SU-DHL-6 (cell line): Measurements from ENCODE around the gene MYB.

Experiments used
- H2AFZ ChIP-seq: fragments of 200-600 bp; sonication (generic); 2 replicates; pipeline ENCODE4 v1.6.1; 2014; ENCODE audit warnings: low read depth, mild to moderate bottlenecking, moderate library complexity, mixed read lengths, antibody characterized with exemption, low read length; ENCODE audit not compliant: severe bottlenecking
- H3F3A ChIP-seq: fragments of 200-600 bp; shearing (Covaris generic); 2 replicates; pipeline ENCODE4 v1.6.0; 2016; ENCODE audit warnings: antibody characterized with exemption, mild to moderate bottlenecking; ENCODE audit not compliant: insufficient read depth
- H3K27ac ChIP-seq: fragments of 200-600 bp; sonication (generic); 2 replicates; pipeline ENCODE4 v1.5.1; 2016; ENCODE audit warnings: low read depth, mild to moderate bottlenecking, low read length, moderate library complexity, mixed read lengths
- H3K27me3 ChIP-seq: fragments of 200-600 bp; sonication (generic), shearing (Covaris generic); 2 replicates; pipeline ENCODE4 v1.6.0; 2014; ENCODE audit warnings: mild to moderate bottlenecking, low read length
- H3K36me3 ChIP-seq: fragments of 200-600 bp; sonication (generic); 2 replicates; pipeline ENCODE4 v1.6.1; 2014; ENCODE audit warnings: mild to moderate bottlenecking, low read length, mixed read lengths
- H3K4me2 ChIP-seq: fragments of 300-600, 200-600 bp; shearing (Covaris generic), sonication (generic); 2 replicates; pipeline ENCODE4 v1.6.0; 2014; ENCODE audit warnings: low read length, low read depth, mild to moderate bottlenecking; ENCODE audit not compliant: poor library complexity, severe bottlenecking
- H3K4me3 ChIP-seq: fragments of 200-600 bp; sonication (generic); 2 replicates; pipeline ENCODE4 v1.5.1; 2014; ENCODE audit warnings: antibody characterized with exemption, low read length, mild to moderate bottlenecking, mixed read lengths; ENCODE audit not compliant: insufficient read depth, poor library complexity, severe bottlenecking
- H3K79me2 ChIP-seq: fragments of 200-600 bp; sonication (generic); 2 replicates; pipeline ENCODE4 v1.6.1; 2014; ENCODE audit warnings: mild to moderate bottlenecking, low read length, moderate library complexity; ENCODE audit not compliant: insufficient read depth
- H3K9ac ChIP-seq: fragments of 200-600 bp; sonication (generic); 2 replicates; pipeline ENCODE4 v1.7.0; 2014; ENCODE audit warnings: mild to moderate bottlenecking, low read length
- H3K9me2 ChIP-seq: fragments of 200-600 bp; sonication (generic); replicated peaks from 2 replicates; pipeline ENCODE4 v1.6.1; 2014; ENCODE audit warnings: low read length; ENCODE audit not compliant: insufficient read depth
- H3K9me3 ChIP-seq: fragments of 200-600 bp; sonication (generic); 2 replicates; pipeline ENCODE4 v1.6.1; 2014; ENCODE audit warnings: low read length, mixed read lengths; ENCODE audit not compliant: insufficient read depth
- H4K20me1 ChIP-seq: fragments of 200-600 bp; sonication (generic); 2 replicates; pipeline ENCODE4 v1.6.1; 2014; ENCODE audit warnings: low read depth, mild to moderate bottlenecking, antibody characterized with exemption, low read length, moderate library complexity, mixed read lengths
- CTCF ChIP-seq: fragments of 200-600 bp; sonication (generic); IDR thresholded peaks from one replicate; pipeline ENCODE4 v1.5.1; 2017; ENCODE audit warnings: antibody characterized with exemption, mild to moderate bottlenecking, low read length, moderate library complexity; ENCODE audit not compliant: insufficient read depth, poor library complexity, severe bottlenecking
- EZH2phosphoT487 ChIP-seq: fragments of 200-600 bp; sonication (generic), shearing (Covaris generic); conservative IDR thresholded peaks from 2 replicates; pipeline ENCODE4 v1.6.1; 2018; ENCODE audit warnings: mild to moderate bottlenecking, antibody characterized with exemption, low read length, moderate library complexity, mixed read lengths

MYB gene

GRCh38 chr6:135202836-135203235 is 21.7 kb downstream of the MYB start:
- Histone ChIP-seq H3K27me3 (no peaks in the 10 kb centered on the region), H3K79me2 (no peaks in the 10 kb centered on the region), H3K27ac (no peak overlapping the region), H3K4me2 (no peak overlapping the region), H3K9me3 (no peaks in the 10 kb centered on the region), H4K20me1 (no peaks in the 10 kb centered on the region), H3K9ac (no peak overlapping the region), H2AFZ (no peak overlapping the region), H3K4me3 (no peak overlapping the region), H3K9me2 (no peaks in the 10 kb centered on the region), H3K36me3 (peaks cover 19% of the 10 kb centered on the region; the same call in 1 of the 2 replicates), H3F3A (no peaks in the 10 kb centered on the region)
- TF ChIP-seq EZH2phosphoT487 (no peak), CTCF (no peak)

GRCh38 chr6:135204951-135205350 is 23.8 kb downstream of the MYB start:
- no peaks in the 10 kb centered on the region for H4K20me1 ChIP-seq
- H2AFZ ChIP-seq = no peak overlapping the region
- TF ChIP-seq CTCF (no peak), EZH2phosphoT487 (no peak)
- H3K79me2 ChIP-seq = no peaks in the 10 kb centered on the region
- H3K9ac ChIP-seq = no peak overlapping the region
- peaks cover 17% of the 10 kb centered on the region; the same call in 1 of the 2 replicates for H3K36me3 ChIP-seq
- H3K4me2 ChIP-seq = no peak overlapping the region
- H3F3A ChIP-seq = no peaks in the 10 kb centered on the region
- no peaks in the 10 kb centered on the region for H3K27me3 ChIP-seq
- H3K27ac ChIP-seq = no peak overlapping the region
- no peaks in the 10 kb centered on the region for H3K9me2 ChIP-seq
- no peak overlapping the region for H3K4me3 ChIP-seq
- no peaks in the 10 kb centered on the region for H3K9me3 ChIP-seq

- Histone ChIP-seq H3K9ac (no peak overlapping the region), H3F3A (no peaks in the 10 kb centered on the region), H3K27ac (no peak overlapping the region), H3K27me3 (no peaks in the 10 kb centered on the region), H2AFZ (no peak overlapping the region), H3K9me2 (no peaks in the 10 kb centered on the region), H4K20me1 (no peaks in the 10 kb centered on the region), H3K4me2 (no peak overlapping the region), H3K36me3 (peaks cover 14% of the 10 kb centered on the region; the same call in 1 of the 2 replicates), H3K4me3 (no peak overlapping the region), H3K9me3 (no peaks in the 10 kb centered on the region), H3K79me2 (no peaks in the 10 kb centered on the region)
- TF ChIP-seq EZH2phosphoT487 (no peak), CTCF (no peak)
Measured at GRCh38 chr6:135209803-135210202, 28.7 kb downstream of the MYB start.
